Fibroblast of lung (primary cell): Measurements from ENCODE around the gene GNA12. TPM values are rescaled to one million over a fixed set of nuclear protein-coding genes. Genes with fewer than 3 reads are reported as not detected.

Source experiments
- DNase-seq, 2 donors: peaks; one replicate each; pipeline versions ENCODE4 v3.0.0 to v3.0.0-alpha.2; 2010; ENCODE audit warnings: low read depth in 2 of 2
- H2AFZ ChIP-seq: 2 replicates; pipeline ENCODE4 v1.5.1; 2012; ENCODE audit warnings: low read length, control low read depth, inconsistent platforms
- H3K27ac ChIP-seq: 2 replicates; pipeline ENCODE4 v1.5.1; 2011; ENCODE audit warnings: low read length, control low read depth; ENCODE audit not compliant: insufficient read depth
- H3K27me3 ChIP-seq: 2 replicates; pipeline ENCODE4 v1.5.1; 2011; ENCODE audit warnings: mild to moderate bottlenecking, low read length; ENCODE audit not compliant: control insufficient read depth, insufficient read depth
- H3K36me3 ChIP-seq: 2 replicates; pipeline ENCODE4 v1.5.1; 2011; ENCODE audit warnings: low read length; ENCODE audit not compliant: control insufficient read depth, insufficient read depth
- H3K4me1 ChIP-seq: 2 replicates; pipeline ENCODE4 v1.5.1; 2011; ENCODE audit warnings: low read length; ENCODE audit not compliant: control insufficient read depth, insufficient read depth; ENCODE audit errors: extremely low read depth
- H3K4me2 ChIP-seq: 2 replicates; pipeline ENCODE4 v1.5.1; 2011; ENCODE audit warnings: low read length, control low read depth; ENCODE audit not compliant: insufficient read depth; ENCODE audit errors: extremely low read depth
- H3K4me3 ChIP-seq, 4 experiments: fragments of 200-600 bp in 1 of 4; sonication (generic) in 1 of 4; replicated peaks in 1 of 4; 2 replicates each; pipeline ENCODE4 v1.5.1; 2011 to 2016; ENCODE audit warnings: low read length in 4 of 4, low read depth in 3 of 4, mild to moderate bottlenecking in 3 of 4, control low read depth in 2 of 4, inconsistent platforms in 1 of 4, mixed read lengths in 1 of 4; ENCODE audit not compliant: insufficient read depth in 1 of 4; ENCODE audit errors: control extremely low read depth in 1 of 4
- H3K79me2 ChIP-seq: 2 replicates; pipeline ENCODE4 v1.5.1; 2012; ENCODE audit warnings: mild to moderate bottlenecking, low read length, inconsistent platforms; ENCODE audit not compliant: control insufficient read depth, insufficient read depth
- H3K9ac ChIP-seq: 2 replicates; pipeline ENCODE4 v1.5.1; 2011; ENCODE audit warnings: mild to moderate bottlenecking, low read length, control low read depth; ENCODE audit not compliant: insufficient read depth
- H3K9me3 ChIP-seq: 2 replicates; pipeline ENCODE4 v1.5.1; 2012; ENCODE audit warnings: low read depth, low read length; ENCODE audit not compliant: control insufficient read depth, insufficient read depth
- H4K20me1 ChIP-seq: 2 replicates; pipeline ENCODE4 v1.5.1; 2011; ENCODE audit warnings: low read length; ENCODE audit not compliant: control insufficient read depth, insufficient read depth; ENCODE audit errors: extremely low read depth
- EZH2 ChIP-seq: IDR thresholded peaks from 2 replicates; pipeline ENCODE4 v1.5.1; 2012; ENCODE audit warnings: low read length, control low read depth, mild to moderate bottlenecking; ENCODE audit errors: missing control alignments
- polyA plus RNA-seq, 2 donors: library from polyadenylated mRNA; depleted of rRNA in 1 of 2; stranded (reverse) in 1 of 2; unstranded in 1 of 2; fragments of >200 nt; gene quantifications; 2 replicates each; pipeline ENCODE4 v1.2.1, GENCODE V29; 2011 to 2012; ENCODE audit warnings: missing spikeins in 1 of 2
- total RNA-seq: library from RNA; depleted of rRNA; stranded (reverse); fragments of >200 nt; gene quantifications from 2 replicates; pipeline ENCODE4 v1.2.1, GENCODE V29; 2014
- TF ChIP-seq, protein P1 (sequence below), 2 donors: IDR thresholded peaks in 1 of 2; conservative IDR thresholded peaks in 1 of 2; 1 replicate in 1 of 2; 2 replicates in 1 of 2; pipeline ENCODE4 v1.5.1; 2011 to 2012; ENCODE audit warnings: low read length in 2 of 2, control low read depth in 1 of 2, inconsistent platforms in 1 of 2, low read depth in 1 of 2, mild to moderate bottlenecking in 1 of 2

Gene GNA12
- total and polyA plus RNA-seq, 2 donors (not counting 1 experiment from before 2014, with no cell fraction given), result 36.2 to 137 TPM

DNA sequence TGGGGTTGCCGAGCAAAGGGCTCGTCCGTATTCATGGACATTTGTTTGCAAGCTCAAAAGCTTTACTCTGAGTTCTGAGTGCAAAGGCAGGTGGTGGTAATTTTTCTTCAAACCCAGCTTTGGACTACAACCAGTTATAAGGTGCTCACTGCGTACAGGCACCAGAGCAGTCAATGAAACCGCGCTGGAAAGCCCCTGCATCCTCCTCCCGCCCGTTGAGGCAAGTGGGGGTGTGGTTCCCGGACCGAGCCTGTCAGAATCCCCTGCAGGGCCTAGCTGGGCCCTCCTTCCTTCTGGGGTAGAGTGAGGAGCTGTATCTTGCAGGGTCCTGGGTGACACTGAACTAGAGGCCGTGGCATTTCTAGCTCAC is 133.8 kb downstream of the GNA12 start:
- TF ChIP-seq, protein P1, sequence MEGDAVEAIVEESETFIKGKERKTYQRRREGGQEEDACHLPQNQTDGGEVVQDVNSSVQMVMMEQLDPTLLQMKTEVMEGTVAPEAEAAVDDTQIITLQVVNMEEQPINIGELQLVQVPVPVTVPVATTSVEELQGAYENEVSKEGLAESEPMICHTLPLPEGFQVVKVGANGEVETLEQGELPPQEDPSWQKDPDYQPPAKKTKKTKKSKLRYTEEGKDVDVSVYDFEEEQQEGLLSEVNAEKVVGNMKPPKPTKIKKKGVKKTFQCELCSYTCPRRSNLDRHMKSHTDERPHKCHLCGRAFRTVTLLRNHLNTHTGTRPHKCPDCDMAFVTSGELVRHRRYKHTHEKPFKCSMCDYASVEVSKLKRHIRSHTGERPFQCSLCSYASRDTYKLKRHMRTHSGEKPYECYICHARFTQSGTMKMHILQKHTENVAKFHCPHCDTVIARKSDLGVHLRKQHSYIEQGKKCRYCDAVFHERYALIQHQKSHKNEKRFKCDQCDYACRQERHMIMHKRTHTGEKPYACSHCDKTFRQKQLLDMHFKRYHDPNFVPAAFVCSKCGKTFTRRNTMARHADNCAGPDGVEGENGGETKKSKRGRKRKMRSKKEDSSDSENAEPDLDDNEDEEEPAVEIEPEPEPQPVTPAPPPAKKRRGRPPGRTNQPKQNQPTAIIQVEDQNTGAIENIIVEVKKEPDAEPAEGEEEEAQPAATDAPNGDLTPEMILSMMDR (conservative IDR thresholded peaks at IDR 0.05 in 1 of 2, IDR thresholded peaks at IDR 0.05 in 1 of 2; ENCODE audit: low read depth in 1 of 2, low read length in 2 of 2), result no peak
- no peak for TF ChIP-seq EZH2
- no peak overlapping the region for H3K4me2 ChIP-seq
- no peak overlapping the region for H3K4me3 ChIP-seq
- H3K9ac ChIP-seq, result no peak overlapping the region
- peaks cover 2% of the 10 kb centered on the region for H3K4me1 ChIP-seq
- H2AFZ ChIP-seq, result no peak overlapping the region
- H3K27me3 ChIP-seq, result no peaks in the 10 kb centered on the region
- no peaks in the 10 kb centered on the region for H4K20me1 ChIP-seq
- H3K36me3 ChIP-seq, result no peaks in the 10 kb centered on the region
- DNase-seq, result no peak
- H3K79me2 ChIP-seq, result no peaks in the 10 kb centered on the region
- H3K9me3 ChIP-seq, result no peaks in the 10 kb centered on the region
- no peak overlapping the region for H3K27ac ChIP-seq

DNA sequence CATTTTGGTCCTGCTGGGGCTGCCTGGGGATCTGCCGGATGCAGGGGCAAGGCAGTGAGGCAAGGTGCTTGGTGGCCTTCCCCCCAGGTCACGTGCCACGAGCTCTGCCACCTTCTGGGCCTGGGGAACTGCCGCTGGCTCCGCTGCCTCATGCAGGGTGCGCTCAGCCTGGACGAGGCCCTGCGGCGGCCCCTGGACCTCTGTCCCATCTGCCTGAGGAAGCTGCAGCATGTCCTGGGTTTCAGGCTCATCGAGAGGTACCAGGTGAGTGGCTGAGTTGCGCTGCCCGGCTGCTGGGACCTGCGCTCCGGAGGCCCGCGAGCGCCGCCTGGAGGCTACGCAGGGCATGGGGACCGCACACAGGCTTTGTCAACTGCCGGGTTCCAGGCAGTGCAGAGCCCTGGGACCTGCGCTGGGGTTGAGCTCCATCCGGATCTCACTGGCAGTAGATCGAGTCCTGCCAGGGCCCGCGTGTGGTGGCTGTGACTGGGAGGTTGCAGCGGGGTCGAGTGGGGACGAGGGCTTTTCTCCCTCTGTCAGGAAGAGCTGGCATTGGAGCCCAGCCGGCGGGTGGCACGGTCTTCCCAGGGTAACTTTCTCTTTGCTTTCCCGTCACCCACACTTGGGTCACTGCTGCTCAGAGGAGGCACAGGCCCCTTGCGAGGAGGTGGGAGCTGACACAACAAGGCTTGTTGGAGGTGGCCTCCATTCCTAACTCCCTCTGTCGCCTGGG is 134.4 kb downstream of the GNA12 start:
- Histone ChIP-seq H3K79me2 (no peaks in the 10 kb centered on the region), H3K27ac (no peak overlapping the region), H3K9me3 (no peaks in the 10 kb centered on the region), H4K20me1 (no peaks in the 10 kb centered on the region), H3K36me3 (no peaks in the 10 kb centered on the region), H3K4me1 (peaks cover 2% of the 10 kb centered on the region), H3K27me3 (no peaks in the 10 kb centered on the region), H3K4me3 (no peak overlapping the region), H3K9ac (no peak overlapping the region), H3K4me2 (no peak overlapping the region), H2AFZ (no peak overlapping the region)
- TF ChIP-seq, protein P1 (conservative IDR thresholded peaks at IDR 0.05 in 1 of 2, IDR thresholded peaks at IDR 0.05 in 1 of 2; ENCODE audit: low read depth in 1 of 2, low read length in 2 of 2), result peak; percentile 54 to 85
- no peak for TF ChIP-seq EZH2
- peak in 1 of 2 donors; percentile 40 for DNase-seq

DNA sequence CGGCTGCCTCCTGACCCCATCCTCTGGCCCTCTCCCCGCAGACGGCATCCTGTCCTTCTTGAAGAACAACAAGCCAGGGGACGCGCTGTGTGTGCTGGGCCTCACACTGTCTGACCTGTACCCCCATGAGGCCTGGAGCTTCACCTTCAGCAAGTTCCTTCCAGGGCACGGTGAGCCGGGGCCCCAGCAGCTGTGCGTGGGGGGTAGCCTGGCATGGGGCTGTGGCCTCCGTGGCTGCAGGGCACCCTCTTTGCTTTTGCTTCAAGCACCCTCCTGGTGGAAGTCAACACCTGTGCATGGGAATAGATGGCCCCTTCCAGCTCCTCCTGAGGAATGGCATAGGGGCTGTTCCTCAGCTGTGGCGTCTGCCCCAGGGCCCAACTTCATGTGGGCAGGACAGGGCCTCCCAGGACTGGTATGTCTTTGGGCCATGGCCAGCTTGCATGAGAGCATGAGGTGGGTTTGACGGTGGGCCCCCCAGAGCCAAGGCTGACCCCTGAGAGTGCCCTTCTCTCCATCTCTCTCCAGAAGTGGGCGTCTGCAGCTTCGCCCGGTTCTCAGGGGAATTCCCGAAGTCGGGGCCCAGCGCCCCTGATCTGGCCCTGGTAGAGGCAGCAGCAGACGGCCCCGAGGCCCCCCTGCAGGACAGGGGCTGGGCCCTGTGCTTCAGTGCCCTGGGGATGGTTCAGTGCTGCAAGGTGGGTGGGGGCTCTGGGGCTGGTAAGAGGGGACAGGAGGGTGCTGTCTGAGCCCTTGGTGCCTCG is 135.4 kb downstream of the GNA12 start:
- H3K4me1 ChIP-seq, result peaks cover 2% of the 10 kb centered on the region
- H3K4me3 ChIP-seq, result no peak overlapping the region
- H3K36me3 ChIP-seq, result no peaks in the 10 kb centered on the region
- H3K4me2 ChIP-seq, result no peak overlapping the region
- no peaks in the 10 kb centered on the region for H3K9me3 ChIP-seq
- TF ChIP-seq EZH2, result no peak
- TF ChIP-seq, protein P1 (conservative IDR thresholded peaks at IDR 0.05 in 1 of 2, IDR thresholded peaks at IDR 0.05 in 1 of 2; ENCODE audit: low read depth in 1 of 2, low read length in 2 of 2), result no peak
- no peak overlapping the region for H3K9ac ChIP-seq
- no peak for DNase-seq
- H4K20me1 ChIP-seq, result no peaks in the 10 kb centered on the region
- H3K27me3 ChIP-seq, result no peaks in the 10 kb centered on the region
- no peaks in the 10 kb centered on the region for H3K79me2 ChIP-seq
- no peak overlapping the region for H2AFZ ChIP-seq
- H3K27ac ChIP-seq, result no peak overlapping the region
